ENCODE data around the gene C16orf95. TPM values are rescaled to one million over a fixed set of nuclear protein-coding genes. Genes with fewer than 3 reads are reported as not detected.
"Not testable (repeated sequence)": the region's sequence is repeated elsewhere in the genome, so short reads cannot be mapped to it uniquely, and the experiment has no call there.

C16orf95 gene
- total RNA-seq, 1 donor from 2014 or later, result 5.0 TPM

DNA sequence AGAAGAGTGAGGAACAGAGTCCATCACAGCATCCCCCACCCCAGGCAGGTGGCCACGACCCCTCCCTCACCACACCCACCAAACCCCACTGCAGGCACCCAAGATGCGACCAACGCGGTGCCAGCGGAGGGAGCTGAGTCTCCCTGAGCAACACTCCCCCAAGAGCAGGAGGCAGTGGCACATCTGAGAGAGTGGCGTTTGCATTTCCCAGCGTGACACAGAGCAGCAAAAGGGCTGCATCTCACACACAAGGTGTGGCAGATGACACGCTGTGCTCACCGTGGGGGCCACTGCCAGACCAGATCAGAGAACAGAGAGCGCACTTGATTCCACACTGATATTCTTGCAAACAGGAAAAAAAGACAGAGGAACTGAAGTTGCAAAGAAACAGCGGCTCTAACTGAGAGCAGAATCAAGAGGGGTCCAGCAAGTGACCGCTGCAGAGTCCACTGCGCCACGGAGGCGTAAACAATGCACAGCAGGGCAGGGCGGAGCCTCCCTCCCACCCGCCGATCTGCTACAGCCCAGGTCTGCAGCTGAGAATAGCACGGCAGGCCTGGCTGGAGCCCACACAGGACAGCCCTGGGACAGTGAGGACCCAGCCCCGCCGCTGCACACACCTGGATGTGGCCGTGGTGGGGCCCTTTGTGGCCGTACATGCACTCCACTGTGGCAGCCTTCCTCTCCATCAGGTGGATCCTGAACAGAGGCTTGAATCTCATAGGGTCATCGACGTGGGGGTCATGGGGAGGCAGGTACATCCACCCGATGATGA is 26.0 kb upstream of the C16orf95 start:
- TF ChIP-seq, protein P1, sequence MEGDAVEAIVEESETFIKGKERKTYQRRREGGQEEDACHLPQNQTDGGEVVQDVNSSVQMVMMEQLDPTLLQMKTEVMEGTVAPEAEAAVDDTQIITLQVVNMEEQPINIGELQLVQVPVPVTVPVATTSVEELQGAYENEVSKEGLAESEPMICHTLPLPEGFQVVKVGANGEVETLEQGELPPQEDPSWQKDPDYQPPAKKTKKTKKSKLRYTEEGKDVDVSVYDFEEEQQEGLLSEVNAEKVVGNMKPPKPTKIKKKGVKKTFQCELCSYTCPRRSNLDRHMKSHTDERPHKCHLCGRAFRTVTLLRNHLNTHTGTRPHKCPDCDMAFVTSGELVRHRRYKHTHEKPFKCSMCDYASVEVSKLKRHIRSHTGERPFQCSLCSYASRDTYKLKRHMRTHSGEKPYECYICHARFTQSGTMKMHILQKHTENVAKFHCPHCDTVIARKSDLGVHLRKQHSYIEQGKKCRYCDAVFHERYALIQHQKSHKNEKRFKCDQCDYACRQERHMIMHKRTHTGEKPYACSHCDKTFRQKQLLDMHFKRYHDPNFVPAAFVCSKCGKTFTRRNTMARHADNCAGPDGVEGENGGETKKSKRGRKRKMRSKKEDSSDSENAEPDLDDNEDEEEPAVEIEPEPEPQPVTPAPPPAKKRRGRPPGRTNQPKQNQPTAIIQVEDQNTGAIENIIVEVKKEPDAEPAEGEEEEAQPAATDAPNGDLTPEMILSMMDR (IDR thresholded peaks at IDR 0.05), result no peak
- no peaks in the 10 kb centered on the region for H3K27me3 Mint-ChIP-seq (ENCODE audit: unreplicated experiment)
- peaks cover 6% of the 10 kb centered on the region for H3K4me1 Mint-ChIP-seq (ENCODE audit: unreplicated experiment)
- H3K36me3 Mint-ChIP-seq (ENCODE audit: unreplicated experiment), result peaks cover 18% of the 10 kb centered on the region
- DNase-seq (ENCODE audit: extremely low spot score, unreplicated experiment), result no peak
- no peak overlapping the region for H3K27ac Mint-ChIP-seq (ENCODE audit: unreplicated experiment)
- no peak overlapping the region for H3K4me3 Mint-ChIP-seq (ENCODE audit: unreplicated experiment)
- H3K9me3 Mint-ChIP-seq (ENCODE audit: unreplicated experiment), result no peaks in the 10 kb centered on the region

DNA sequence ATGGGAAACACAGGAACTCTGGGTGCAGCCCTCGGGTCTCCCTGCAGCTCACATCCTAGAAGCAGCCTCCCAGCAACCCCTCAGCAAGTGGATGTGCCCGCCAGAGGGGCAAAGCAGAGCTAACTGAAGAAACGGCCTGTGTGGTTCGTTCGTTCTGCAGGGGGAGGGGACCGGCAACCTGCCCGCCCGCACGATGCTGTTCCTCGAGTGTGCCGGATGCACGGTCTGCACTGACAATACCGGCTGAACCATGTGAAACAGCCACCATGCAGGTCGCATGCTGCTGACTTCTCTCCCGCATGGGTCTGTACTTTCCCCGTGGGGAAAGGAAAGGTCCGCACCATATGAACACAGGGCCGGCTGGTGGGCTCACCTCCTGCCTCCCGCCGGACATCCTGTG is 25.3 kb upstream of the C16orf95 start:
- Mint-ChIP-seq H3K9me3 (ENCODE audit: unreplicated experiment) (no peaks in the 10 kb centered on the region), H3K27ac (ENCODE audit: unreplicated experiment) (no peak overlapping the region), H3K4me1 (ENCODE audit: unreplicated experiment) (peaks cover 6% of the 10 kb centered on the region), H3K36me3 (ENCODE audit: unreplicated experiment) (peaks cover 17% of the 10 kb centered on the region), H3K27me3 (ENCODE audit: unreplicated experiment) (no peaks in the 10 kb centered on the region), H3K4me3 (ENCODE audit: unreplicated experiment) (no peak overlapping the region)
- no peak for DNase-seq (ENCODE audit: extremely low spot score, unreplicated experiment)
- TF ChIP-seq, protein P1 (IDR thresholded peaks at IDR 0.05), result no peak

DNA sequence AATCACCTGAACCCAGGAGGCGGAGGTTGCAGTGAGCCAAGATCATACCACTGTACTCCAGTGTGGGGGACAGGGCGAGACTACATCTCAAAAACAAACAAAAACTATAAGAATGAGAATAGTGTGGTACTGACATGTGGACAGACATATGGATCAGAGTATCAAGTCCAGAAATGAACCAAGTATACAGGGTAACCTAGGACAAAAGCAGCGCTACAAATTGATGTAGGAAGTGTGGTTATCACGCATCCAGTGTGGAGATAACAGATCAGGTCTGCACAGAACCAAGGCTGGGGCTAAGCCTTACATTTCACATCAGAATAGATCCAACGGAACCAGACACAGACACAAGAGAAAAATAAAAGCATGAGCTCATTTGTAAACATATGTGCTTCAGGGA is 23.0 kb upstream of the C16orf95 start:
- Mint-ChIP-seq H3K27me3 (ENCODE audit: unreplicated experiment) (no peaks in the 10 kb centered on the region), H3K4me3 (ENCODE audit: unreplicated experiment) (no peak overlapping the region), H3K27ac (ENCODE audit: unreplicated experiment) (no peak overlapping the region), H3K36me3 (ENCODE audit: unreplicated experiment) (peaks cover 18% of the 10 kb centered on the region), H3K4me1 (ENCODE audit: unreplicated experiment) (no peaks in the 10 kb centered on the region), H3K9me3 (ENCODE audit: unreplicated experiment) (no peaks in the 10 kb centered on the region)
- TF ChIP-seq, protein P1 (IDR thresholded peaks at IDR 0.05), result no peak
- DNase-seq (ENCODE audit: extremely low spot score, unreplicated experiment), result no peak

DNA sequence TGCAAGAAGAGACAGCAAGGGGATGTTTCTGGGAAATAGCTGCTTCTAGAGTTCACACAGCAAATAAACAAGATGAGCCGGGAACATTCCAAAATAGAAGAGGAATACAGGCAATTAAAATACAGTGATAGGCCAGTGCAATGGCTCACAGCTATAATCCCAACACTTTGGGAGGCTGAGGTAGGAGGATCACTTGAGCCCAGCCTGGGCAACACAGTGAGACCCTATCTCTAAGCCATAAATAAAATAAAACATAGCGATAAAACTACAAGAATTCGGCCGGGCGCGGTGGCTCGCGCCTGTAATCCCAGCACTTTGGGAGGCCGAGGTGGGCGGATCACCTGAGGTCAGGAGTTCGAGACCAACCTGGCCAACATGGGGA is 22.5 kb upstream of the C16orf95 start:
- H3K4me1 Mint-ChIP-seq (ENCODE audit: unreplicated experiment); H3K27ac Mint-ChIP-seq (ENCODE audit: unreplicated experiment); H3K27me3 Mint-ChIP-seq (ENCODE audit: unreplicated experiment); H3K9me3 Mint-ChIP-seq (ENCODE audit: unreplicated experiment); DNase-seq (ENCODE audit: extremely low spot score, unreplicated experiment); H3K4me3 Mint-ChIP-seq (ENCODE audit: unreplicated experiment): not testable (repeated sequence)
- H3K36me3 Mint-ChIP-seq (ENCODE audit: unreplicated experiment), result peaks cover 21% of the 10 kb centered on the region

DNA sequence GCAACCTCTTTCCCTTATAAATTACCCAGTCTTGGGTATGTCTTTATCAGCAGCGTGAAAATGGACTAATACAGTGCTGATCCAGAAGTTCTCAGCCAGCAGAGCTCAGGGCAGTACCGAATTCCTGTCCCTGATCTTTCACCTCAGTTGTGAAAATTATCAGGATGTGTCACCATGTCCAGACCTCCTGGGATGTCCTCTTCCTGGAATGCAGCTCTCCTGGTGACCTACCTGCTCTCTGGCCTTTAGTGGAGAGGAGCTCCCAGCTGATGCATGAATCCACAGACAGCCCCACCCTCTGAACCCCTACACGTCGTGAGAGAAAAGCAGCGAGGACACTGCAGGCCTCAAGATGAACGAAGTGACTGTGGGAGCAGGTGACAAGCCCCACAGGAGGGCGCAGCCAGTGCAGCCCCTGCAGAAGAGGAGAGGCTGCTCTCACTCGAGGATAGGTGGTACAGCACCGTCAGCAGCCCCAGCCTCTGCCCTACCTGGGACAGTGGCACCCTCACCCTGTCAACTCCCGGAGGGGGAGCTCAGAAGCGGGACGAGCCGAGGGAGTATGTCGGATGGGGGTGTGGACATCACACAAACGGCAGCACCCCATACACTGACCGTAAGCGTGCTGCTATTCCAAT is 22.0 kb upstream of the C16orf95 start:
- Mint-ChIP-seq H3K27me3 (ENCODE audit: unreplicated experiment) (no peaks in the 10 kb centered on the region), H3K36me3 (ENCODE audit: unreplicated experiment) (peaks cover 23% of the 10 kb centered on the region), H3K4me1 (ENCODE audit: unreplicated experiment) (no peaks in the 10 kb centered on the region), H3K4me3 (ENCODE audit: unreplicated experiment) (no peak overlapping the region), H3K9me3 (ENCODE audit: unreplicated experiment) (no peaks in the 10 kb centered on the region), H3K27ac (ENCODE audit: unreplicated experiment) (no peak overlapping the region)
- TF ChIP-seq, protein P1 (IDR thresholded peaks at IDR 0.05), result no peak
- DNase-seq (ENCODE audit: extremely low spot score, unreplicated experiment), result no peak

Data from osteocyte (in vitro differentiated cells).